Lower leg skin (tissue), 3 donors: ENCODE results near the gene NPAS3.

Source experiments
- POLR2A ChIP-seq, 2 donors: fragments of 450-650 bp; IDR thresholded peaks; one replicate each; pipeline ENCODE4 v1.6.1; 2016 to 2017; ENCODE audit warnings: antibody characterized with exemption in 2 of 2, mild to moderate bottlenecking in 1 of 2, moderate library complexity in 1 of 2
- TF ChIP-seq, protein P1 (sequence below), 3 donors: fragments of 450-650 bp; IDR thresholded peaks; one replicate each; pipeline ENCODE4 v1.5.1; 2016; ENCODE audit warnings: antibody characterized with exemption in 3 of 3, mild to moderate bottlenecking in 3 of 3, moderate library complexity in 2 of 3

GRCh38 chr14:33629792-33630191 lies 691.1 kb downstream of the NPAS3 start:
- TF ChIP-seq, protein P1, sequence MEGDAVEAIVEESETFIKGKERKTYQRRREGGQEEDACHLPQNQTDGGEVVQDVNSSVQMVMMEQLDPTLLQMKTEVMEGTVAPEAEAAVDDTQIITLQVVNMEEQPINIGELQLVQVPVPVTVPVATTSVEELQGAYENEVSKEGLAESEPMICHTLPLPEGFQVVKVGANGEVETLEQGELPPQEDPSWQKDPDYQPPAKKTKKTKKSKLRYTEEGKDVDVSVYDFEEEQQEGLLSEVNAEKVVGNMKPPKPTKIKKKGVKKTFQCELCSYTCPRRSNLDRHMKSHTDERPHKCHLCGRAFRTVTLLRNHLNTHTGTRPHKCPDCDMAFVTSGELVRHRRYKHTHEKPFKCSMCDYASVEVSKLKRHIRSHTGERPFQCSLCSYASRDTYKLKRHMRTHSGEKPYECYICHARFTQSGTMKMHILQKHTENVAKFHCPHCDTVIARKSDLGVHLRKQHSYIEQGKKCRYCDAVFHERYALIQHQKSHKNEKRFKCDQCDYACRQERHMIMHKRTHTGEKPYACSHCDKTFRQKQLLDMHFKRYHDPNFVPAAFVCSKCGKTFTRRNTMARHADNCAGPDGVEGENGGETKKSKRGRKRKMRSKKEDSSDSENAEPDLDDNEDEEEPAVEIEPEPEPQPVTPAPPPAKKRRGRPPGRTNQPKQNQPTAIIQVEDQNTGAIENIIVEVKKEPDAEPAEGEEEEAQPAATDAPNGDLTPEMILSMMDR (IDR thresholded peaks at IDR 0.05) = no peak
- TF ChIP-seq POLR2A (IDR thresholded peaks at IDR 0.05) = no peak
